ENCODE measurements around the gene PRRX1. TPM values are rescaled to one million over a fixed set of nuclear protein-coding genes. Genes with fewer than 3 reads are reported as not detected.

The PRRX1 gene
- total RNA-seq, 2 donors from 2014 or later = 1.5 to 3.0 TPM

DNA sequence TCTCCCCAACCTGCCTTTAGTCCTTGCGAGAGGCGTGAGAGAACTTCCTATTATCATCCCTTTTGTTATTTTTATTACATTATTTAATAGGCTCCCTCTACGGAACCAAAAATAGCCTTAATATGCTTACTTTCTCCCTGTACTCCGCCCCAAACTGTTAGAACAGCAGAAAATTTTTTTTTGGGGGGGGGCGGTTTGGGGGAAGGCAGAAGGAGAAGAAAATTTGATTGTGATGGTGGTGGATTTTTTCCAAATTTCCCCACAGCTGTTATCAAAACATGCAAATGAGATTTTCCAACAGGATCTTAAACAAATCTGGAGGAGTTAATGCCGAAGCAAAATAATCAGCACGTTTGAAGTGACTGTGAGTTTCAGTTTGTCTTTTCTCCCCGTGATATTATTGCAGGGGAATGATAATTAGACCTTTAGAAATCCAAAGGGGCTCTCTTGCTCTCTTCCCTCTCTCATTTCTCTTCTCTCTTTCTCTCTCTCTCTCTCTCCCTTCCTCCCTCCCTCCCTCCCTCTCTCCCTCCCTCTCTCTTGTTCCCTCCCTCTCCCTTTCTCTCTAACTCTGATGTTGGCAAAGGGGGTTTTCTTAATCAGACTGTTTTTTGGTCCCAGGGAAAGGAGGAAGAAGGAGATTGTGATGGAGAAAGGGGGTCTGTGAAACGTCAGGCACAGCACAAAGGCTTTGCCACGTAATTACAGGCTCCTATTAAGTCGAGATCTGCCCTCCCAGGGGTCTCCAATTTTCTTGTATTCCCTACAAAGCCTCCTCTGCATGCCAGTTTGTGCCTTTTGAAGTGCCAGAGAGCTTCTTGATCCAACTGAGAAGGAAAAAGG, 1.1 kb upstream of the PRRX1 start:
- DNase-seq (no peak), ATAC-seq (no peak)

DNA sequence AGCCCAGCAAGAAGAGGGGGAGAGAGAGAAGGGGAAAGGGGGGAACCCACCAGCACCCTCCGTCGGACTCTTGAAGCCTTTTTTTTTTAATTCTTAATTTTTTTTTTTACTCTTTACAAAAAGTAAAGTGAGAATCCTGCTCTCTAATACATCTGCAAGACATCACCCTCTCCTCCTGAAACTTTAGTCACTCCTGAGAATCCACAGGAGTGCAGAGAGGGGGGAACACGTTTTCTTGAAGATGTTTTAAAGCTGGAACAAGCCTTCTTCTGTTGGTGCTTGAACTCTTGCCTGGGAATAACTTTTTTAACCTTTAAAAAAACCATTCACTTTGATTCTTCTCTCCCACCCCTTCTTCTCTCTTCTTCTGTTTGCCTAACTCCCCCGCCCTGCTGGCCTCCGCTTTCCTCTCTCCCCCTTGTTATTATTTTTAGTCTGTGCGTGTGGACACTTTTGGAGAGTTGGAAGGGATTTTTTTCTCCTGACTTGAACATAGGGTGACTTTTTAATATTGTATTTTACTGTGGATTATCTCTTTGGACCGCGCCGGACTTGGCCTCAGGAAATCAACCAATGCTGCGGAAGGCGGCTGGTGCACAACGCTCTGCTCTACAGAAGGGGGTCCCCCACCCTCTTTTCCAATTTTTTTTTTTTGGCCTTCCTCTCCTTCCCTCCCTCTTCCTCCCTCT, 383 bp upstream of the PRRX1 start:
- DNase-seq = no peak
- no peak for ATAC-seq
- intact Hi-C loops (cut with DNase I, micrococcal nuclease) = no loop called here

More for the DNA sequence above, 1.1 kb upstream of the PRRX1 start:
- intact Hi-C loops (cut with DNase I, micrococcal nuclease) = no loop called here

DNA sequence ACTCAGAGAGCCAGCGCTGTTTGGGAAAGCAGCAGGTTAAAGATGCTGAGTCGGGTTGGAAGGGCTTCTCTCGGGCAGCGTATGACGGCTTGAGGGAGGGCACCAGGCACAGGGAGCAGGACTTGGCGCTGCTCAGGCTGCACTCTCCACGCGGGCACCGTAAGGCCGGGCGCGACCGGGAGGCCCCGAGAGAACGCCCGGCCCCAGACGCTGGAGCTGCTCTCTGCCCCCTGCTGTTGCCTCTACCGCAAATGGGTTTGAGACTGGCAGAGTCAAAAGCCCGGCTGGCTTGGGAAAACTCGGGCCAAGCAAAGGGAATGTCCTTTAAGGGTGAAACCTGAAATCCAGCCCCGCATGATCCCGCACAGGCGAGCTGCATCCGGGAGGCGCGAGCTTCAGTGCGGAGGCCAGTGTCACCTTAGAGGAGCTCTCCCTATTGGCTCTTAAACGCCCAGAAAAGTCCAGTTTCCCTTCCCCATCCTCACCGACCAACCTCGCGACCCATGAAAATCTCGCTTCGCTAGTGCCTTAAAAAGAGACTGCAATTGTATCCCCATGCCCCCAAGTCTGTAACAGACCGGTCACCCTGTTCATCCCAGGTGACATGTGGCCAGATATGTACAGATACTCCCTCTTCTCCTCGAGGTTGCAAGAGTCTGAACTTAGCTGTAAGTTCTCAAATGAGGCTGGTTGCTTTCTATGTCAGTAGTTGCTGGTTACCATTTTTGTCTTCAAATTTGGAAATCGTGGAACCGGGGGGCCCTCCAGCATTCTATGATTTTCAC, 1.1 kb downstream of the PRRX1 start:
- DNase-seq (peak in 1 of 2 donors; percentile 34), ATAC-seq (peak; percentile 82)
- intact Hi-C loops (cut with DNase I, micrococcal nuclease) = no loop called here

DNA sequence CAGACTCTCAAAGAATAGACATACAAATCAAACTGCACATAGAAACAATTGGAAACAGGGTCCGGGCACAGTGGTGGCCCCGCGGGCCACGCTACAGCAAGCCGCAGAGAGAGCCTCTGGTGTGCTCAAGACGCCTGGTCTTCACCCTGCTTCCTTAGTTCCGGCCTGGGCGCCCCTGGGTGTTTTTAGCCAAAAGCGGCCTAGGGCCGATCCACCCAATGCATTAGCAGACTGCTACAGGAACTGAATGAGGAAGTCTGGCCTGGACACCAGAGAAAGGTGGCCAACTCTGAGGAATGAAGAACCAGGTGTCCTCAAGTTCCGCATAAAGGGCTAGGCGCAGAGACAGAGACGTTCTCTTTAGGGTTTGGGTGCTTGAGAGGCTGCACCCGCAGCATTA, 1.7 kb downstream of the PRRX1 start:
- ATAC-seq = no peak
- intact Hi-C loops (cut with DNase I, micrococcal nuclease) = no loop called here
- no peak for DNase-seq

DNA sequence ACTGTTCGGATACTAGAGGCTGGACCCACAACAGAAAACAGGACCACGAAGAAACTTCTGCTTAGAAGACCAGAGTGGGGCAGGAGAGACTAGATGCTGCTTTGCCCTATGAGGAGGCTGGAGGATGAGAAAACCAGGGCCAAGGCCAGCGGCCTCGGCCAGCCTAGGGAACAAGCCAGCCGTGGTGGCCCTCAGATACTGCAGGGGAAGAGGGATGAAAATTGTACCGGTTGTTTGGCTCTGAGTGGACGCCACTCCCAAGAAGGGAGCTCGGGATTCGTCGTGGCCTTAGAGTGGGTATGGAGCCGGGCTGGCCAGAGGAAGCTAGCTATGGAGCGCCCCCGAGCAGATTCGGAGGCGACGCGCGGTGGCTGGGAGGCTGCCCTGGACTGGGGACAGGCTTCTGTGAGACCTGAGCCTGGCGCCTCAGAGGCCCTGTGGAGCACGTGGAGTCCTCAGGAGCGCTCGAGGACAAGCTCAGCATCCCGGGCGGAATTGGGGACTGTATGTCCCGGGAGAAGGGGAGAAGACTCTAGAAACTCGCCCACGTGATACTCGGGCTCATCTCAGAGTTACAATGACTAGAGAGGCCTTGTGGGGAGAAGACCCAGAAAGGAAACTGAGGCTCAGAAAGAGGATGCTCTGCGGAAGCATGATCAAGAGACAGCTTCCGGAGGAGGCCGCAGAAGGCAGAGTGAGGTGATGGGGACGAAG, 2.8 kb downstream of the PRRX1 start:
- no peak for ATAC-seq
- intact Hi-C loops (cut with DNase I, micrococcal nuclease) = no loop called here
- no peak for DNase-seq

DNA sequence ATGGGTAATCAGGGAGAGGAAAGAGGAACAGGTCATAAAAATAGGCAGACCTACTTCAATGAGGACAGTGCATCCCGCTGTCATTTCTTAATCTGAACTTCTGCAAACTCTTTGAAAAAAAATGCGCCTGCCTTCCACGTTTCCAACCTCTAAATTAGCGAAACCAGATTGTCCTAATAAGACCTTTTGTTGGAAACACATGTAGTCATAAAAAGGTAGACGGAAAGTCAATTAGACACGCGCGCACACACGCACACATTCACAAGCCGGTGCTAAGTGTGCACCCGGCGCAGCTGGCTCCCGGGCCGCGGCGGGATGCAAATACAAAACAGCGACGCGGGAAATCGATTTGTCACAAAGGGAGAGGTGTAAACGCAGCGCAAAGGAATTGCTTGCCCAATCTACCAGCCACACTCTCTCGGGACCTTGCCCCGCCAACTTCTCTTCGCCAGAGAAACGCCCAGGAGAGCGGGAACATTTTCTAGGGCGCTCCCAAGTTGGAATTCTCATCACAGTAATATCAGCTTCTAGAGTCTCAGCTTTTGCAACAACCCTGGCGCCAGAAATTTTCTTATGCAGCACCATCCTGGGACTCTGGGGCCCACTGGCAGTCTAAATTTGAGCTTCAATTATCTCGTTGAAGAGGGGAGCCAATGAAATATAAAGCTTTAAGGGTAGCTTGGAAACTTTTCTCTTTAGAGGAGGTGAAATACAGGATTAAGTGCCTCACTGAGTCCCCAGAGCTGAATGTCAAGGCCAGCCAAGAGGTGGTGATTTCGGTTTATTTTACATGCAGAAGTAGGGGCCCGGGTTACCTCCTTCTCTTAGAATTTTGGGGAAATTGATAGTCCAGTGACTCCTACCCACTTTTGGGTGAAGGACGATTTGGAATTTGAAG, 4.5 kb downstream of the PRRX1 start:
- no peak for ATAC-seq
- intact Hi-C loops (cut with DNase I, micrococcal nuclease) = no loop called here

DNA sequence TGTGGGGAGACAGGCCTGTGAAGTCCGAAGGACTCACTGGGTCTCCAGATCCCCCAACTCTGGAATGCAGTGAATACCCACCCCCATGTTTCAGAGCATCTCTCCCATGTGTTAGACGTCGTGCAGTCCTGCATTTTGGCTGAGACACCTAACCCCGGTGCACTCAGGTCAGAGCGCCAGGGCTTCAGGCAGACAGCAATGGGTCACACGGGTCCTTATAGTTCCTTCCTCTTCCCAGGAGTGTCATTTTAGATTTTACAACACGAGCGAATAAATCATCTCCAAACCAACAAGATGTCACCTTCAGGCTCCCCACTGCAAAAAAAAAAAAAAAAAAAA, 5.1 kb downstream of the PRRX1 start:
- DNase-seq = no peak
- ATAC-seq = no peak
- intact Hi-C loops (cut with DNase I, micrococcal nuclease) = no loop called here

More for the DNA sequence above, 4.5 kb downstream of the PRRX1 start:
- no peak for DNase-seq

DNA sequence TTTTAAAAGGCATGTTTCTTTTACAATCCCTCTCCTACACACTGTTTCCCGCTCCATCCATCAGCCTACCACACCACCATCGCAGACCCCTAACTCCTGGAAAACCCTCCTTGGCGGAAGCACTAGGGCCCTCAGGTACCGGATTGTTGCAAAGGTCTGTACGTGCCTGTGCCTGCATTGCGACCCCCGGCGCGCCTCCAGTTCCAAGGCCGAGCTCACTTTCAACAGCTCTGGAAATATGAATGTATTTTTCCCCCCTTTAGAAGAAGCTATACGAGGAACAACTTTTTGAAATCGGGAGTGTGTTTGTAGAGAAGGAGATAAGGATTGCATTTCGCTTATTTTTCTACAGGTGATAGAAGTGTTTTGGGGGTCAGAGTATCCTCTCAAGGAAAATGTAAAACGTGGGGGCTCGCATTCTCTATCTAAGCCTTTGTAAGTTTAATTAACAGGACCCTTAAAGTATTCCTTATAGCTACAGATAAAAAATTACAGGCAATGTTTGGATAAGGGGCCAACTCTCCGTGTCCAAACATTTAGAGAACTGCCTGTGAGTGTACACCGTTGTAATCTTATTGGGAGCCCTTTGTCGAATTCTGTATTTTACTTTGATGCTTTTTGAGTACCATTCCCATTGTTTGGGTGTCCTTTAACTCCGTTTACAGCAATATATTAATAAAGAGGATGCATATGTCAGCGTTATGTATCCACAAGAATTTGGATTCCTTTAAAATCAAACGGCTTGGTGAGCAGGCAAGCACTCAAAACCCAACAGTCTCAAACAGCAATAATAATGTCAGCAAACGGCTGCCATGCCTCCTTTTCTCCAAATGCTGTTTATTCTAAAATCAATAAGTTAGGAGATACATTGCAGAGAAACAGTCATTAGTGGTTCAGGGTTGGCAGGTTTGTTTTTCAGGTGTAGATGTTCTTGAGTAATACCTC, 5.9 kb downstream of the PRRX1 start:
- DNase-seq = no peak
- ATAC-seq = no peak
- intact Hi-C loops (cut with DNase I, micrococcal nuclease) = no loop called here

DNA sequence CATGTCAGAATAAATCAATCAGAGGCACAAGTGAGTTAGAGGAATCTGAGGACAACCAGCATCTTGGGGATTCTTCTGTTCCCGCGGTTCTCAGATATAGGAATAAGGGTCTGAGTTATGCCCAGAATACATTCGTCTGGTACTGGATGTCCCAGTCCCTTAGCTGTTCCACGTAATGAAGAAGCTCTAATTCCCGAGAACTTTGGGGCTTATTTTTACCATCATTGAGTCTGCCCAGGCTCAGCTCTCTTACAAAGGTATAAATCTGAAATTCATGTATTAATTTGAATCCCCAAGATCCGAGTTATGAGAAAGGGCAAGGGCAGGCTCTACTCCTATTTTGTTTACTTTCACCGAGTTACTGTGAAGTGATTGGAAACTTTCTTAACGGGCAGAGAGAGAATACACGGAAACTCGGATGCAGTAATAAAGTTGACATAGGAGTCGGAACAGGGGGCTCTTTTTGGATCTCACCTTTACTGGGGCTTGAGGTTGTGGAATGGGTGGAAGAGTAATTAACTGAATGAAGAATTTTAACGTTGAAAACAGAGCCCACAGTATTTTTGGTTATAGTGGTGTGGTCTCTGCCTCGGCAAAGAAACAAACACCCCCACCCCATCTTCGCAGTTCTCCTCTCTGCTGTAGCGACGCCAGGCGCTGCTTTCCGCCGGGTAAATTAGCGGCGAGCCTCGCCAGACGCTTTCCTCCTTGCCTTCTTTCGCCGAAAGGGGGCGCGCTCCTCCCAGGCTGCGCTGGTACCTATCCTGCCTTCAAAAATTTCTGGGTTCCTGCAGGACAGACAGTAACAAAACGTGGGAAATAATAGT, 7.1 kb downstream of the PRRX1 start:
- ATAC-seq (peak; percentile 68), DNase-seq (peak; percentile 31 to 70)
- intact Hi-C loops (cut with DNase I, micrococcal nuclease) = no loop called here

DNA sequence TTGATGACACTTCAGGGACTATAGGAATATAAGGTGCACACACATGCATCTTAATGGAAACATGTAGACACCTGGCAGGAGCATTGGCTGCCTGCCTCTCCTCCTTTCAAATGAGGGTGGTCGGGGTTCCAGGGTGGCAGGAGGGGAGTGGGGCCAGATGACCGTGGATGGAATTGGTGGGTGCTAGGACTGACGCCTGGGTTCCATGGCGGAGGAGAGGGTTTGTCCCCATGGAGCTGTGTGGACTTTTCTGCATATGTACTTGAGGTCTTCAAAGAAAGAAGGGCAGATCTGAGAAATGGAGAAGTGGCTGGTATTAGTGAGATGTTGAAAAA, 7.7 kb downstream of the PRRX1 start:
- intact Hi-C loops (cut with DNase I, micrococcal nuclease) = no loop called here
- ATAC-seq (no peak), DNase-seq (no peak)

DNA sequence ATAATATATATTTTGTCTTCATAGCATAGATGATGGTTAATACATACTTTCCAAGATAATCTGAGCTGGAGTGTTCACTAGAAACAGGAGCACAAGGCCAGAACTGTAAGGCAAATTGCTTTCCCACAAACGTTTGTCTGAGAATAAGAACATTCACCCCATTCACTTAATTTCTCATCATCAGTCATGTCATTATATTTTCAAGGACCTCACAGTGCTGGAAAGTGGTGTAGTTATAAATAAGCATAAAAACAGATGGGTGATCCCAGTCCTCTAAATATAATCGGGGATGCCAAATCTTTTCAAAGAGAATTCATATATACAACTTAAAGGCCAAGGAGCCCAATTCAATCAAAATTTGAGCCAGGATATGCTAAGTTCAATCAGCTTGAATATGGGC, 8.4 kb downstream of the PRRX1 start:
- ATAC-seq = no peak
- intact Hi-C loops (cut with DNase I, micrococcal nuclease) = no loop called here
- DNase-seq = no peak

DNA sequence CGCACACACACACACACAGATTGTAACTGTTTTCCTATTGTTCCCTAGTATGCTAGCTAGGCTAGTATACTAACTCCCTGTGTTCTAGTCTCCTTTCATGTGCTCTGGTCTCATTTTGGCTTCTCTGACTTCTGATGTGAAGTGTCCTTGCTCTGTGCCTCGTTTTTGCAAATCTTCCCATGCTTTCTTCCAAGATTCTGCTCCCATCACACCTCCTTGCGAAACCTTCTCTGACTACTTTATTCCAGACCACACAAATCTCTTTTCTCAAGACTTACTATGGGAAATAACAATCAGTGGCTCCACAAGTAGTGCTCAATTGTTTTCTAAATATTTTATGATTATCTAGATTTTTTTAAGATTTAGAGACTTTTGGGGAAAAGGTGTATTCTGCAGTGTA, 10.3 kb downstream of the PRRX1 start:
- ATAC-seq (no peak), DNase-seq (no peak)
- intact Hi-C loops (cut with DNase I, micrococcal nuclease) = no loop called here

DNA sequence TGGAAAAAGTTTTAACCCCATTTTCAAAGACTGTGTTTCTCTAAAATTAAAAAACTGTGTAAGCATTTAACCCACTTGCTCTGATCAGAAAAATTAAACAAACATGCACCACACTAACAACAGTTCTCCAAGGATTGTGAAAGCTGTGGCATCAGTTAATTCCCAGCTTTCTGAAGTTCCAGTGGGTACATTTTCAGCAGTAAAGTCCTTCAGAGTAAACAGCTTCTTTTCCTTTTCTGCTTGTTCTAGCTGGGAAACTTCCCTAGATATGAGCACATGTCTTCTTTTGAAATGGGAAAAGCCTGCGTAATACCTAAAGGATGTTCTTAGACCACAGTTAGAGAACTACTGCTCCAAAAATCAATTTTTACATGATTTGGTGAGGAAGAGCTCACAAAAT, 11.1 kb downstream of the PRRX1 start:
- ATAC-seq (no peak), DNase-seq (no peak)
- intact Hi-C loops (cut with DNase I, micrococcal nuclease) = no loop called here

DNA sequence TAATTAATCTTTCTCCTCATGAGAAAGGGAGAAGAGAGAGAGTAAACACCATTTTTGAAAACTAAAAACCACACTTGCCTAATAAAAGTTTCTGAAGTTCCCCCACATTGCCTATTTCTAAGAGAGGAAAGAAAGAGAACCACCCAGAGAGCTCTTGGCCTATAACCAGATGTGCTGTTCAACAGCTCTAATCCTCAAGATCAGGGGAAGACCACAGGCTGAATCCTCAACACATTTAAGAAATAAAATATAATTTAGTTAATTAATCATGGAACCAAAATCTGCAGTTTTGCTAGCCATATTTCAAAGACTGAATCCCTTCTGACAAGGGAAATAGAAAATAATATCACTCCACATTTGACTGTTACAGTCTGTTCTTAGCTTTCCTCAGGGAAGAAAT, 11.9 kb downstream of the PRRX1 start:
- intact Hi-C loops (cut with DNase I, micrococcal nuclease) = no loop called here
- DNase-seq (no peak), ATAC-seq (no peak)

DNA sequence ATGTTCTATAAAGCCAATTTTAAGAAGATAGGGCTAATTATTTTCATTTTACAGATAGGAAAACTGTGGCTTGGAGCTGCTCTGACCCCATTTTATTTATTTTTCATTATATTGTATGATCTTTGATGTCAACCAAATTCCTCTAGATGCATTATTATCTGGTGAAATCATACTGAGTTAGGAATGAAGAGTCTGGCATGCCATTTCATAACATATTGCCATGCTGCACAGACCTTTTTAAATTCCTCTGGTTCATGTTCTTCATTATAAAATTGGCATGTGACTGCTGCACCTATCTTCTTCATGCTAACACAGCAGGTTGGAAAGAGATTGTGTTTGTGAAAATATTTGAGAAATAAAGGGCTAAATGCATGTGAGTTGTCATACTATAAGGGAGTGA, 12.7 kb downstream of the PRRX1 start:
- DNase-seq (no peak), ATAC-seq (no peak)
- intact Hi-C loops (cut with DNase I, micrococcal nuclease) = no loop called here

DNA sequence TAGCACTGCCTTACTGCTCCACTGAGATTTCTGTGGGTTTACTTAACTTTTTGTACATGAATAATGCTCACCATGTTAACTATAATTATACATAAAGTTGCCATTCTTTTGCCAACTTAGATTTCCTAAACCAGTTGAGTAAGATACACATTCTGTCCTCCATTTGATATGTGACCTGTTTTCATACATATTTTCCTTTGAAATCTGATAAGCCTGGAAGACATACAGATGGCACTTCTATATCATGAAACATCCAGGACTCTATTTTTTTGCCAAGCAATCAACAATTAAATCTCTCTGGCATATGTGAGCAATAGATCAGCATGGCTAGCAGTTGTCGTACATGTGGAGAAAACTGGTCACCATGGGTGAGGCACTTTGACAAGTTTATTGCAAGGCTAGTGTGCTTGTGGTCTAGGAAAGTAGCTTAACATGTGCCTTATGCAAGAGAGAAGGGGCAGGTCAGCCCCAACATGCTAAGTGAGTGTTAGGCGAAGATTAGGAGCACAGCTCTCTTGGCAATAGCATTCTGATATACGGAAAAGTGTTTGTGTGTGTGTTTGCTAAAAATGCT, 14.2 kb downstream of the PRRX1 start:
- ATAC-seq = no peak
- intact Hi-C loops (cut with DNase I, micrococcal nuclease) = no loop called here
- no peak for DNase-seq

All from left colon (tissue), 2 donors.